ENCODE measurements around the gene FREM3.

DNA sequence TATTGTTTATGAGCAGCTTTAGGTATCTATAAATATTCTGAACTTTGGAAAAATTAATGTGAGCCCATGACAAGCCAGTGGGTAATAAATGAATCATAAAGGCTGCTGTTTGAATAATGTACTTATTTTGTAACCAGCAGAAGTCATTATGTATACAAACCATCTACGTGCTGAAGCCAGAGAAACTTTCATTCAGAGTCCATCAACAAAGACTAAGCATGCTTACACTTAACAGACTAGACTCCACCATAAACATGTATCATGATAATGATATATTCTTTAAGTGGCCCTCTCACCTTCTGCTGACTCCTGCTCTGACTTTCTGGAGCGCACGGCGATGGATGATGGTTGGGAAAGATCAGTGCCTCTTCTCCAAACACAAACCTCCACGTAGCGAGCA, 114.9 kb downstream of the FREM3 start:
- TF ChIP-seq CTCF (IDR thresholded peaks at IDR 0.05) (no peak), POLR2A (IDR thresholded peaks at IDR 0.05) (no peak)
